Measurements from ENCODE around the gene GLI3.

GRCh38 chr7:42159130-42159529 is 77.9 kb downstream of the GLI3 start:
- TF ChIP-seq EZH2phosphoT487 (IDR thresholded peaks at IDR 0.05; ENCODE audit: low read length) (no peak), CTCF (IDR thresholded peaks at IDR 0.05; ENCODE audit: low read length) (no peak)
